HepG2 (cell line): ENCODE data around the gene CYTH1. TPM values are rescaled to one million over a fixed set of nuclear protein-coding genes. Genes with fewer than 3 reads are reported as not detected.

Source experiments
- BATF2 ChIP-seq: sonication (generic); formaldehyde crosslinking; IDR thresholded peaks from 2 replicates; pipeline ENCODE4 v1.8.0; 2022; ENCODE audit warnings: mild to moderate bottlenecking, missing genetic modification reagents, moderate library complexity
- BHLHE40 ChIP-seq: IDR thresholded peaks from 2 replicates; pipeline ENCODE4 v1.6.1; 2011; ENCODE audit warnings: low read length, improper control_type of control experiment
- CENPT ChIP-seq: sonication (generic); formaldehyde crosslinking; IDR thresholded peaks from 2 replicates; pipeline ENCODE4 v1.8.0; 2022; ENCODE audit warnings: low read depth, mild to moderate bottlenecking, moderate library complexity, missing genetic modification reagents
- E2F5 ChIP-seq: sonication (generic); formaldehyde crosslinking; conservative IDR thresholded peaks from 2 replicates; pipeline ENCODE4 v1.4.0; 2020; ENCODE audit warnings: missing genetic modification reagents
- MIER2 ChIP-seq: IDR thresholded peaks from 2 replicates; pipeline ENCODE4 v1.6.1; 2016; ENCODE audit warnings: missing biosample characterization, missing genetic modification reagents
- MXD3 ChIP-seq: IDR thresholded peaks from 2 replicates; pipeline ENCODE4 v1.6.1; 2016; ENCODE audit warnings: mild to moderate bottlenecking, missing biosample characterization, missing genetic modification reagents
- NFE2L2 ChIP-seq: fragments of 150-350 bp; IDR thresholded peaks from 2 replicates; pipeline ENCODE4 v1.6.1; 2014; ENCODE audit warnings: low read length
- NFKB2 ChIP-seq: sonication (generic); formaldehyde crosslinking; IDR thresholded peaks from 2 replicates; pipeline ENCODE4 v1.4.0; 2020; ENCODE audit warnings: missing genetic modification reagents, borderline replicate concordance
- PAF1 ChIP-seq: IDR thresholded peaks from 2 replicates; pipeline ENCODE4 v1.6.1; 2016; ENCODE audit warnings: missing genetic modification reagents, missing compliant biosample characterization
- PCBP2 ChIP-seq: fragments of 200-400 bp; formaldehyde crosslinking; optimal IDR thresholded peaks from 2 replicates; pipeline ENCODE3; 2018; ENCODE audit warnings: low read length, low read depth; ENCODE audit not compliant: poor library complexity, severe bottlenecking
- RAD51 ChIP-seq: fragments of 450-650 bp; IDR thresholded peaks from 2 replicates; pipeline ENCODE4 v1.6.1; 2016; ENCODE audit warnings: borderline replicate concordance
- RELA ChIP-seq: sonication (generic); formaldehyde crosslinking; IDR thresholded peaks from 2 replicates; pipeline ENCODE4 v1.4.0; 2020; ENCODE audit warnings: missing genetic modification reagents
- SCMH1 ChIP-seq: sonication (generic); formaldehyde crosslinking; IDR thresholded peaks from 2 replicates; pipeline ENCODE4 v1.9.0; 2021; ENCODE audit warnings: missing genetic modification reagents, mild to moderate bottlenecking, borderline replicate concordance
- SP4 ChIP-seq: sonication (generic); formaldehyde crosslinking; IDR thresholded peaks from 2 replicates; pipeline ENCODE4 v1.8.1; 2023; ENCODE audit warnings: mild to moderate bottlenecking, missing genetic modification reagents
- STAG1 ChIP-seq: sonication (generic); formaldehyde crosslinking; IDR thresholded peaks from 2 replicates; pipeline ENCODE4 v1.4.0; 2020; ENCODE audit warnings: missing genetic modification reagents
- XBP1 ChIP-seq: sonication (generic); formaldehyde crosslinking; IDR thresholded peaks from 2 replicates; pipeline ENCODE4 v1.5.0; 2020; ENCODE audit warnings: missing genetic modification reagents
- YY1 ChIP-seq: IDR thresholded peaks from 2 replicates; pipeline ENCODE4 v1.6.1; 2011; ENCODE audit warnings: low read length, low read depth, moderate library complexity, mild to moderate bottlenecking; ENCODE audit not compliant: insufficient read depth, insufficient replicate concordance
- ZFX ChIP-seq: sonication (generic); formaldehyde crosslinking; IDR thresholded peaks from 2 replicates; pipeline ENCODE4 v1.4.0; 2020; ENCODE audit warnings: mild to moderate bottlenecking, low read depth, missing genetic modification reagents, moderate library complexity
- ZNF12 ChIP-seq: sonication (generic); formaldehyde crosslinking; IDR thresholded peaks from 2 replicates; pipeline ENCODE4 v1.5.0; 2020; ENCODE audit warnings: missing genetic modification reagents
- ZNF234 ChIP-seq: sonication (generic); formaldehyde crosslinking; conservative IDR thresholded peaks from 2 replicates; pipeline ENCODE4 v1.5.1; 2020; ENCODE audit warnings: mild to moderate bottlenecking, missing genetic modification reagents
- ZNF282 ChIP-seq: fragments of 450-650 bp; IDR thresholded peaks from 2 replicates; pipeline ENCODE4 v1.6.1; 2018; ENCODE audit not compliant: partially characterized antibody
- ZNF337 ChIP-seq: sonication (generic); formaldehyde crosslinking; IDR thresholded peaks from 2 replicates; pipeline ENCODE4 v1.5.1; 2020; ENCODE audit warnings: missing genetic modification reagents, low read depth, mild to moderate bottlenecking, borderline replicate concordance
- ZNF607 ChIP-seq: sonication (generic); formaldehyde crosslinking; IDR thresholded peaks from 2 replicates; pipeline ENCODE4 v1.5.1; 2020; ENCODE audit warnings: missing genetic modification reagents, mild to moderate bottlenecking, borderline replicate concordance
- ZNF691 ChIP-seq: sonication (generic); formaldehyde crosslinking; IDR thresholded peaks from 2 replicates; pipeline ENCODE4 v1.4.0; 2020; ENCODE audit warnings: missing genetic modification reagents, low read depth, mild to moderate bottlenecking, borderline replicate concordance
- ZNF7 ChIP-seq: IDR thresholded peaks from 2 replicates; pipeline ENCODE4 v1.6.1; 2016; ENCODE audit warnings: missing biosample characterization, missing genetic modification reagents
- ZNF780A ChIP-seq: sonication (generic); formaldehyde crosslinking; IDR thresholded peaks from 2 replicates; pipeline ENCODE4 v1.8.0; 2022; ENCODE audit warnings: mild to moderate bottlenecking, missing genetic modification reagents, moderate library complexity
- polyA plus RNA-seq, 8 experiments: library from polyadenylated mRNA; depleted of rRNA in 3 of 8; stranded (reverse) in 7 of 8; unstranded in 1 of 8; fragments of >200 nt; fragmentation: Illumina TruSeq in 4 of 8; extraction: Trizol in 4 of 8; gene quantifications; 2 replicates each; pipeline versions ENCODE4 v1.2.1 to v1.2.3, GENCODE V29; 2011 to 2016; ENCODE audit warnings: low read depth in 4 of 8, missing spikeins in 1 of 8, mixed read lengths in 1 of 8; ENCODE audit not compliant: insufficient read depth in 1 of 8
- total RNA-seq, 5 experiments: library from RNA; depleted of rRNA; stranded (reverse); fragments of >200 nt; fragmentation: Illumina TruSeq; extraction: Trizol; gene quantifications; 2 replicates each; pipeline ENCODE4 v1.2.3, GENCODE V29; 2016; ENCODE audit warnings: low read depth in 1 of 5
- TF ChIP-seq, protein P1 (sequence below): sonication (generic); formaldehyde crosslinking; conservative IDR thresholded peaks from 2 replicates; pipeline ENCODE4 v1.8.0; 2022; ENCODE audit warnings: mild to moderate bottlenecking, moderate library complexity, missing genetic modification reagents

Gene CYTH1
- total and polyA plus RNA-seq, 2 of the 13 experiments (the other 11 are each of a cell fraction or from before 2014, with no cell fraction given), result 20.1 to 48.9 TPM

DNA sequence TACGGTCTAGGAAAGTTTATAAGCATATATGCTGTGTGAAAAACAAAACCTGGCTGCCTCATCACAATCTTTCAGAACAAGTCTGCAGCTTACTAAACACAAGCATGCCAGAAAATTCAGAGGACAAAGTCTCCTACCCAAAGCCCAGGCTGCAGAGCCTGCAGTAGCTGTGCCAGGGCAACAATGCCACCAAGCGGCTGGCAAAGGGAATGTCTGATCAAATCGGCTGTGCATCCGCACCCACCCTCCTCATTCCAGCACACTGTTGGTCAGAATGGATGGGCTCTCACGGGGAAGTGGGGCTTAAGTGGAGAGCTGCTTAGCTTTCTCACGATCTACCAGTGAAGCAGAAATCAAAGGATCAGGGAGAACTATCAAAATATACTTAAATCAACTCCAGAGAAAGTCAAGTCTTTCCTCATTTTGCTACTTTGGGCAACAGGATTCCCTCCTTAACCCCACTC is 73.5 kb downstream of the CYTH1 start (continued):
- TF ChIP-seq ZFX, result no peak
- no peak for TF ChIP-seq PCBP2
- no peak for TF ChIP-seq NFE2L2
- no peak for TF ChIP-seq XBP1 (CRISPR knock-in tag)
- TF ChIP-seq NFKB2 (CRISPR knock-in tag), result no peak; the same call in 1 of the 2 replicates
- no peak for TF ChIP-seq MXD3
- TF ChIP-seq ZNF607 (CRISPR knock-in tag), result no peak
- TF ChIP-seq YY1, result peak; percentile 57
- TF ChIP-seq BHLHE40, result no peak; the same call in 1 of the 2 replicates
- no peak for TF ChIP-seq PAF1 (CRISPR knock-in tag)
- no peak for TF ChIP-seq ZNF7 (CRISPR knock-in tag)
- TF ChIP-seq, protein P1, sequence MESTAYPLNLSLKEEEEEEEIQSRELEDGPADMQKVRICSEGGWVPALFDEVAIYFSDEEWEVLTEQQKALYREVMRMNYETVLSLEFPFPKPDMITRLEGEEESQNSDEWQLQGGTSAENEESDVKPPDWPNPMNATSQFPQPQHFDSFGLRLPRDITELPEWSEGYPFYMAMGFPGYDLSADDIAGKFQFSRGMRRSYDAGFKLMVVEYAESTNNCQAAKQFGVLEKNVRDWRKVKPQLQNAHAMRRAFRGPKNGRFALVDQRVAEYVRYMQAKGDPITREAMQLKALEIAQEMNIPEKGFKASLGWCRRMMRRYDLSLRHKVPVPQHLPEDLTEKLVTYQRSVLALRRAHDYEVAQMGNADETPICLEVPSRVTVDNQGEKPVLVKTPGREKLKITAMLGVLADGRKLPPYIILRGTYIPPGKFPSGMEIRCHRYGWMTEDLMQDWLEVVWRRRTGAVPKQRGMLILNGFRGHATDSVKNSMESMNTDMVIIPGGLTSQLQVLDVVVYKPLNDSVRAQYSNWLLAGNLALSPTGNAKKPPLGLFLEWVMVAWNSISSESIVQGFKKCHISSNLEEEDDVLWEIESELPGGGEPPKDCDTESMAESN (CRISPR knock-in tag), result 0 out of 2 replicates have a peak, but pooled peaks have one; percentile 37
- TF ChIP-seq CENPT, result no peak
- TF ChIP-seq STAG1, result peak; percentile 100
- no peak for TF ChIP-seq ZNF282
- TF ChIP-seq RELA, result no peak
- TF ChIP-seq ZNF337, result 0 out of 2 replicates have a peak, but pooled peaks have one; percentile 35
- TF ChIP-seq RAD51, result no peak
- TF ChIP-seq SCMH1 (CRISPR knock-in tag), result no peak
- no peak for TF ChIP-seq ZNF780A (CRISPR knock-in tag)
- no peak for TF ChIP-seq SP4 (CRISPR knock-in tag)
- peak; percentile 81; the same call in 1 of the 2 replicates for TF ChIP-seq ZNF691
- no peak for TF ChIP-seq BATF2
- no peak for TF ChIP-seq ZNF234
- TF ChIP-seq MIER2 (CRISPR knock-in tag), result no peak
- TF ChIP-seq E2F5 (CRISPR knock-in tag), result no peak
- TF ChIP-seq ZNF12 (CRISPR knock-in tag), result peak; percentile 66
